ENCODE results near the gene FHOD3. TPM values are rescaled to one million over a fixed set of nuclear protein-coding genes. Genes with fewer than 3 reads are reported as not detected.

The FHOD3 gene
- total and polyA plus RNA-seq, 11 donors = 109 to 532 (median 262) TPM

- Histone ChIP-seq H3K36me3 (peaks cover 0 to 50% (median 7%) of the 10 kb centered on the region in 9 donors), H3K9me3 (no peaks in the 10 kb centered on the region), H3K4me3 (no peak overlapping the region), H3K27me3 (no peaks in the 10 kb centered on the region), H3K27ac (no peak overlapping the region), H3K4me1 (peaks cover 0 to 5% (median 0%) of the 10 kb centered on the region in 12 donors)
- intact Hi-C loops (cut with DNase I) = no loop called here
- WGBS, 4 donors = 83 to 92% (median 88%) methylated on average over 5 to 6 of the region's 6 CpGs
- DNase-seq = no peak
- TF ChIP-seq CTCF (IDR thresholded peaks at IDR 0.05) (no peak), POLR2A (IDR thresholded peaks at IDR 0.05) (no peak)
- peak in 1 of 4 donors; percentile 18 for ATAC-seq
Measured at GRCh38 chr18:36736094-36736493, 438.6 kb downstream of the FHOD3 start.

GRCh38 chr18:36737316-36737715, 439.8 kb downstream of the FHOD3 start:
- DNase-seq (no peak), ATAC-seq (no peak)
- intact Hi-C loops (cut with DNase I) = no loop called here
- TF ChIP-seq CTCF (IDR thresholded peaks at IDR 0.05) (no peak), POLR2A (IDR thresholded peaks at IDR 0.05) (no peak)
- peaks cover 0 to 49% (median 9%) of the 10 kb centered on the region in 9 donors for H3K36me3 ChIP-seq
- no peaks in the 10 kb centered on the region for H3K27me3 ChIP-seq
- H3K9me3 ChIP-seq = no peaks in the 10 kb centered on the region
- no peak overlapping the region for H3K27ac ChIP-seq
- no peak overlapping the region for H3K4me3 ChIP-seq
- H3K4me1 ChIP-seq = peaks cover 0 to 5% (median 0%) of the 10 kb centered on the region in 12 donors
- 66 to 78% (median 73%) methylated on average over 3 of the region's 3 CpGs for WGBS, 4 donors

- no peak for DNase-seq
- no peaks in the 10 kb centered on the region for H3K27me3 ChIP-seq
- ATAC-seq = peak in 1 of 4 donors; percentile 13
- H3K4me1 ChIP-seq = no peaks in the 10 kb centered on the region
- WGBS, 4 donors = 81 to 86% (median 85%) methylated on average over 6 of the region's 6 CpGs
- no peak overlapping the region for H3K27ac ChIP-seq
- H3K36me3 ChIP-seq = peaks cover 0 to 68% (median 22%) of the 10 kb centered on the region in 9 donors
- TF ChIP-seq POLR2A (IDR thresholded peaks at IDR 0.05) (no peak), CTCF (IDR thresholded peaks at IDR 0.05) (no peak)
- H3K9me3 ChIP-seq = no peaks in the 10 kb centered on the region
- intact Hi-C loops (cut with DNase I) = no loop called here
- H3K4me3 ChIP-seq = no peak overlapping the region
Measured at GRCh38 chr18:36744261-36744876, 446.9 kb downstream of the FHOD3 start.

- ATAC-seq (peak; percentile 15 to 35 (median 31)), DNase-seq (no peak)
- Histone ChIP-seq H3K27ac (no peak overlapping the region), H3K4me3 (no peak overlapping the region), H3K9me3 (no peaks in the 10 kb centered on the region), H3K27me3 (no peaks in the 10 kb centered on the region), H3K36me3 (peaks cover 0 to 67% (median 22%) of the 10 kb centered on the region in 9 donors), H3K4me1 (no peaks in the 10 kb centered on the region)
- no peak for TF ChIP-seq CTCF (IDR thresholded peaks at IDR 0.05)
- no peak for TF ChIP-seq POLR2A (IDR thresholded peaks at IDR 0.05)
- 84 to 89% (median 89%) methylated on average over 25 of the region's 25 CpGs for WGBS, 4 donors
- intact Hi-C loops (cut with DNase I) = loop anchor here in 1 of 10 donors (5.0 kb wide), 1 partner anchor 58 kb away; no protein-coding TSS in a partner anchor
Measured at GRCh38 chr18:36745219-36745975, 447.9 kb downstream of the FHOD3 start.
